ENCODE data around the gene KRTAP5-10.
A peak's percentile ranks its signal among the peaks of the same experiment; 100 is the strongest.

KRTAP5-10 gene

GRCh38 chr11:71542382-71542781, 23.0 kb upstream of the KRTAP5-10 start:
- peak overlapping the region; percentile 80 to 98 (median 89) for H3K4me2 ChIP-seq
- no peak overlapping the region; a peak in 1 of 22 replicates for H3K9ac ChIP-seq
- no peak for TF ChIP-seq Cebpa-rat (IDR thresholded peaks at IDR 0.05)
- H3K36me3 ChIP-seq: peaks cover 0 to 12% (median 0%) of the 10 kb centered on the region in 11 experiments; a peak in 3 of 22 replicates
- H3K27ac ChIP-seq: peak overlapping the region in 7 of 11 experiments; percentile 5 to 83 (median 75); a peak in 12 of 22 replicates
- no peaks in the 10 kb centered on the region for H3K27me3 ChIP-seq
- peaks cover 28 to 52% (median 40%) of the 10 kb centered on the region in 11 experiments for H3K9me3 ChIP-seq (replicated peaks in 1 of 11)
- H3K4me1 ChIP-seq: peaks cover 35 to 72% (median 66%) of the 10 kb centered on the region in 10 experiments
- no peak overlapping the region for H3K4me3 ChIP-seq
- H4K20me1 ChIP-seq: no peaks in the 10 kb centered on the region

- peaks cover 39 to 72% (median 66%) of the 10 kb centered on the region in 10 experiments for H3K4me1 ChIP-seq
- H3K9ac ChIP-seq: peak overlapping the region in 10 of 11 experiments; percentile 18 to 71 (median 59); a peak in 18 of 22 replicates
- peak overlapping the region in 10 of 11 experiments; percentile 48 to 83 (median 71); a peak in 20 of 22 replicates for H3K27ac ChIP-seq
- peaks cover 0 to 12% (median 0%) of the 10 kb centered on the region in 11 experiments; a peak in 3 of 22 replicates for H3K36me3 ChIP-seq
- H3K27me3 ChIP-seq: no peaks in the 10 kb centered on the region
- TF ChIP-seq Cebpa-rat (IDR thresholded peaks at IDR 0.05): no peak
- peak overlapping the region in 8 of 10 experiments; percentile 4 to 43 (median 36); a peak in 13 of 20 replicates for H3K4me3 ChIP-seq
- peaks cover 28 to 52% (median 40%) of the 10 kb centered on the region in 11 experiments for H3K9me3 ChIP-seq (replicated peaks in 1 of 11)
- peak overlapping the region; percentile 80 to 98 (median 89) for H3K4me2 ChIP-seq
- no peaks in the 10 kb centered on the region for H4K20me1 ChIP-seq
These were observed 22.2 kb upstream of the KRTAP5-10 start for GRCh38 chr11:71542879-71543777.

DNA sequence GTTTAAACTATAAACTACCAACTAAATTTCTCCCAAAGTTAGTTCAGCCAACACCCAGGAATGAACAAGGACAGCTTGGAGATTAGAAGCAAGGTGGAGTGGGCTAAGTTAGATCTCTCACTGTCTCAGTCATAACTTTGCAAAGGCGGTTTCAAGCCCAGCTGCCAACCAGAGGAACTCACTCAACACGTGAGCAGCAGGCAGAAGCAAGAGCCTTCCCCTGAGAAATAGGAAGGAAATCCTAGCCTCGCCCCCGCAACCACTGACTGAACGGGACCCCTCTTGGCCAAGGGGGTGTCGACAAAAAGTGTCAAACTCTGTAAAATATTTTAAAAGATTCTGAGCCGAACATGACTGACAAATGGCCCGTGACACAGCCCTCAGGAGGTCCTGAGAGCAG, 21.5 kb upstream of the KRTAP5-10 start:
- H3K9me3 ChIP-seq (replicated peaks in 1 of 11): peaks cover 28 to 52% (median 40%) of the 10 kb centered on the region in 11 experiments
- peaks cover 0 to 5% (median 0%) of the 10 kb centered on the region in 11 experiments; a peak in 1 of 22 replicates for H3K27me3 ChIP-seq
- peak overlapping the region in 10 of 11 experiments; percentile 18 to 71 (median 59); a peak in 14 of 22 replicates for H3K9ac ChIP-seq
- H3K4me2 ChIP-seq: peak overlapping the region; percentile 80 to 98 (median 89)
- TF ChIP-seq Cebpa-rat (IDR thresholded peaks at IDR 0.05): peak in 1 of 11 experiments; percentile 72; a peak in 1 of 22 replicates
- peak overlapping the region in 7 of 10 experiments; percentile 4 to 43 (median 38); a peak in 12 of 20 replicates for H3K4me3 ChIP-seq
- H3K4me1 ChIP-seq: peaks cover 46 to 73% (median 67%) of the 10 kb centered on the region in 10 experiments
- no peaks in the 10 kb centered on the region; a peak in 1 of 22 replicates for H4K20me1 ChIP-seq
- H3K27ac ChIP-seq: peak overlapping the region in 10 of 11 experiments; percentile 48 to 83 (median 71); a peak in 20 of 22 replicates
- peaks cover 0 to 12% (median 0%) of the 10 kb centered on the region in 11 experiments; a peak in 3 of 22 replicates for H3K36me3 ChIP-seq

DNA sequence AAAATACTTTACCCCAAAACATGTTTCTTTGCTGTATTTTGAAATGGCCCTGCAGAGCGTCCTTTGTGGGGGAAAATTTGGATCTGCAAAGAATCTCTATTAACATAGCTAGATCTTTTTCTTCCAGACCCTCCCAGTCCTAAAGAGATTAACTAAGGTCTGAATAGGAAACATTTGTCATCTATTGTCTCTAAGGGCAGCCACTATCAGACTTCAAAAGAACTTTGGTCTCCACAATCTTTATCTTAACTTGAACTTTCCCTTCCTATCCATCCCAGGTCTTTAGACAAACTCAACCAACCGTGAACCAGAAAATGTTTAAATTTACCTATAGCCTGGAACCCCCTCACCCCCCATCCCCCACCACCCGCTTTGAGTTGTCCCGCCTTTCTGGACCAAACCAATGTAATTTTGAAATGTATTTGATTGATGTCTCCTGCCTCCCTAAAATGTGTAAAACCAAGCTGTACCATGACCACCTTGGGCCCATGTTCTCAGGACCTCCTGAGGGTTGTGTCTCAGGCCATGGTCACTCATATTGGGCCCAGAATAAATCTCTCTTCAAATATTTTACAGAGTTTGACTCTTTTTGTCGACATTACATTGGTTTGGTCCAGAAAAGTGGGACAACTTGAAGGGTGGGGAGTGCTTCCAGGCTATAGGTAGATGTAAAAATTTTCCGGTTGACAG, 20.7 kb upstream of the KRTAP5-10 start:
- peaks cover 0 to 12% (median 0%) of the 10 kb centered on the region in 11 experiments; a peak in 3 of 22 replicates for H3K36me3 ChIP-seq
- peaks cover 28 to 47% (median 38%) of the 10 kb centered on the region in 11 experiments for H3K9me3 ChIP-seq (replicated peaks in 1 of 11)
- H3K27me3 ChIP-seq: peaks cover 0 to 5% (median 0%) of the 10 kb centered on the region in 11 experiments; a peak in 1 of 22 replicates
- peak overlapping the region in 1 of 10 experiments; percentile 42; a peak in 1 of 20 replicates for H3K4me3 ChIP-seq
- peak overlapping the region; percentile 80 to 98 (median 89); a peak in 21 of 22 replicates for H3K4me2 ChIP-seq
- H4K20me1 ChIP-seq: no peaks in the 10 kb centered on the region; a peak in 1 of 22 replicates
- peaks cover 46 to 75% (median 73%) of the 10 kb centered on the region in 10 experiments for H3K4me1 ChIP-seq
- peak overlapping the region in 9 of 11 experiments; percentile 58 to 83 (median 75); a peak in 17 of 22 replicates for H3K27ac ChIP-seq
- no peak for TF ChIP-seq Cebpa-rat (IDR thresholded peaks at IDR 0.05)
- peak overlapping the region in 6 of 11 experiments; percentile 33 to 71 (median 70); a peak in 11 of 22 replicates for H3K9ac ChIP-seq

GRCh38 chr11:71545405-71545966, 19.9 kb upstream of the KRTAP5-10 start:
- TF ChIP-seq Cebpa-rat (IDR thresholded peaks at IDR 0.05): no peak
- Histone ChIP-seq H3K36me3 (peaks cover 0 to 8% (median 0%) of the 10 kb centered on the region in 11 experiments; a peak in 3 of 22 replicates), H3K4me2 (peak overlapping the region in 10 of 11 experiments; percentile 34 to 98 (median 88); a peak in 18 of 22 replicates), H3K9me3 (replicated peaks in 1 of 11) (peaks cover 20 to 39% (median 31%) of the 10 kb centered on the region in 11 experiments), H4K20me1 (no peaks in the 10 kb centered on the region; a peak in 1 of 22 replicates), H3K4me3 (no peak overlapping the region), H3K27me3 (peaks cover 0 to 5% (median 0%) of the 10 kb centered on the region in 11 experiments; a peak in 1 of 22 replicates), H3K4me1 (peaks cover 46 to 81% (median 73%) of the 10 kb centered on the region in 10 experiments), H3K9ac (0 out of 22 replicates have a peak overlapping the region, but pooled peaks of 1 of the 11 experiments have one; percentile 0), H3K27ac (peak overlapping the region in 7 of 11 experiments; percentile 24 to 83 (median 81); a peak in 10 of 22 replicates)

DNA sequence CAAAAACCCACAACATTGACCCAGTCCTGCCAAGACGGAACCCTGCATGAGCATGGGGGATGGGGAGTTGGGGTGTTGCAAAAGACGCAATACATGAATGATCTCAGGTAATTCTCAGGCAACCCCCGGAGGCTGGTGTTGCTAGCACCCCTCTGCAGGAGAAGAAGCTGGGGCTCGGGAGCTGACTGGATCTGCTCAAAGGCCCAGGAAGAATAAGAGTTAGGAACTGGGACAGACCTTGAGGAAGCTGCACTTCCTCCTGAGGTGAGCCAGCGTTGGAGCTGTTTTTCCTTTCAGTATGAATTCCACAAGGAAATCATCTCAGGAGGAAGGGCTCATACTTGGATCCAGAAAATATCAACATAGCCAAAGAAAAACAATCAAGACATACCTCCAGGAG, 17.2 kb upstream of the KRTAP5-10 start, which contains the start of gene KRTAP5-9:
Gene KRTAP5-9 (plus strand): TSS at position 301 of the 400 bp plus-strand sequence. CDS start 238 bp downstream, outside the sequence.
- Histone ChIP-seq H3K27me3 (peaks cover 0 to 5% (median 0%) of the 10 kb centered on the region in 11 experiments; a peak in 1 of 22 replicates), H3K4me2 (peak within 1 kb of the TSS; percentile 33 to 74 (median 61)), H3K27ac (no peak within 1 kb of the TSS), H3K36me3 (peaks cover 0 to 6% (median 0%) of the 10 kb centered on the region in 11 experiments; a peak in 1 of 22 replicates), H3K9ac (no peak within 1 kb of the TSS), H4K20me1 (no peaks in the 10 kb centered on the region; a peak in 1 of 22 replicates), H3K9me3 (replicated peaks in 1 of 11) (peaks cover 10 to 23% (median 17%) of the 10 kb centered on the region in 11 experiments; a peak in 20 of 22 replicates), H3K4me3 (no peak within 1 kb of the TSS), H3K4me1 (peaks cover 48 to 79% (median 63%) of the 10 kb centered on the region in 10 experiments)
- TF ChIP-seq Cebpa-rat (IDR thresholded peaks at IDR 0.05): no peak

GRCh38 chr11:71548716-71549151, 16.6 kb upstream of the KRTAP5-10 start:
- Histone ChIP-seq H3K9me3 (replicated peaks in 1 of 11) (peaks cover 10 to 23% (median 17%) of the 10 kb centered on the region in 11 experiments; a peak in 20 of 22 replicates), H4K20me1 (no peaks in the 10 kb centered on the region; a peak in 1 of 22 replicates), H3K27ac (no peak overlapping the region), H3K4me2 (peak overlapping the region; percentile 33 to 74 (median 61); a peak in 21 of 22 replicates), H3K27me3 (peaks cover 0 to 5% (median 0%) of the 10 kb centered on the region in 11 experiments; a peak in 1 of 22 replicates), H3K36me3 (peaks cover 0 to 6% (median 0%) of the 10 kb centered on the region in 11 experiments; a peak in 1 of 22 replicates), H3K4me3 (no peak overlapping the region), H3K4me1 (peaks cover 42 to 73% (median 57%) of the 10 kb centered on the region in 10 experiments), H3K9ac (no peak overlapping the region)
- 0 out of 22 replicates have a peak, but pooled peaks of 1 of the 11 experiments have one; percentile 12 for TF ChIP-seq Cebpa-rat (IDR thresholded peaks at IDR 0.05)

Measured in BLaER1 treated with 17β-estradiol and CSF1 and Interleukin-3, amounts not matched to agents 10 nM and 100 nM (cell line).